ENCODE results near the gene SUGCT. TPM values are rescaled to one million over a fixed set of nuclear protein-coding genes. Genes with fewer than 3 reads are reported as not detected.

SUGCT gene
- total RNA-seq, 1 donor from 2014 or later, result 11.8 TPM

DNA sequence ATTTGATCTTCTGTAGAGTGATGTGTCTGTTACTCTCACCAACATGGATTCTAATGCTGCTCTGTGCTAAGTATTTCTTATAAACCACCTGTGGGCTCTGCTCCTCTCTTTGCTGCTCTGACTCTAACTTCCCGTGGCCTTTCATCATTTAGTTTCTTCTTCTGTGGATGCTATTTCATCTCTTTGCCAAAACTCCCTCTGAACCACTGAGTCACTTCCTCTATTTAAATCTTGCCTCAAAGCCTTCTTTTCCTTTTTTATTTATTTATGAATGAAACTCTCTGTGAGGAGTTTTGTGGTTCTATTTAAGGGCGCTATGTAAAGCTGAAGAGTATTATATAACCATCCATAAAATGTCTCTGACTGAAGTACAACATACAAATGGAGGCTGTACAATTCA is 538.5 kb downstream of the SUGCT start:
- DNase-seq (ENCODE audit: low read depth), result peak; percentile 3

DNA sequence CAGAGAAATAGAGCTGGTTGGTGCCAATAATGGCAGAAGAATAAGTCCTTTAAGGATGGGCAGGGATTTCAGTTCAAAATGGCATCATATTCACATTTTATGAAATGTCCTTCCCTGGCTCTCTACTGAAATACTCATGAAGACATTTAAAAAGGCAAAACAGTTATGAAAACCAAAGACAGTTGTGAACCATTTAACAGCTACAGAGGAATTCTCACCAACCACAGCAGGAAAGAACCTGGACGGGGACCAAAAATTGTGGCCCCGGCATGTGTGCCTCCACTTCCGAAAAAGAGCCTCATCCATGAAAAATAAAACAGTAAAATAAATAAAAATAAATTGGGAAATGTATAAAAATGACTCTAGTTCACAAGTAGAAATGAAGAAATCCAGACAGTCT is 539.5 kb downstream of the SUGCT start:
- no peak for DNase-seq (ENCODE audit: low read depth)

DNA sequence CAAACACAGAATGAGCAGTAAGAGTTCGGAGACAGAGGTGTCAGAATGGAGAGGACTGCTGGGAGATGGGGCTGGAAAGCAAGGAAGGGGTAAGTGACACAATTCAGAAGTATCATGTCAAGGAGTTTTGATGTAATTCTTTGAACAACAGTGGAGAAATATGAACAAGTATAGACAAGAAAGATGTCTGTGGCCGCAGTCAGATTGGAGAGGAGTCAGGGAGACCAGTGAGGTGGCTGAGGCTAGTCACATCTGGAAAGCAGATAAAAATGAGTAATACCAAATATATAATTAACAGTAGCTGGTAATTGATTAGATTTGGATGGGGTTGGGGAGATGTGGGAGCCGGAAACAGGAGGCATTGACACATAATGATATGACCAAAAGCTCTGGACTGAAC is 540.9 kb downstream of the SUGCT start:
- no peak for DNase-seq (ENCODE audit: low read depth)

DNA sequence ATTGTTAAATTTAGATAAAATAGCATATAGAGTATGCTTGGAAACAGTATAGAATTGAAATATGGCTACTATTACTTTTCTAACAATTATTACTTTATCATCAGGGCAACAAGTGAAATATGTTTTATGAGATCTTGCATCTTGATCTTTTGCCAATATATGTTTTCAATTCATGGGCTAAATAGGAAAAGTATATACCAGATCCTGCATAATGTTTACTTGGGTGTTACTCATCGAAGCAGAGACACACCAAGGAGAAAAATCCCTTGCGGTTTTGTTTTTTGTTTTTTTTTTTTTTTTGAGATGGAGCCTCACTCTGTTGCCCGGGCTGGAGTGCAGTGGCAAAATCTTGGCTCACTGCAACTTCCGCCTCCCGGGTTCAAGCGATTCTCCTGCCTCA is 541.4 kb downstream of the SUGCT start:
- DNase-seq (ENCODE audit: low read depth), result no peak

DNA sequence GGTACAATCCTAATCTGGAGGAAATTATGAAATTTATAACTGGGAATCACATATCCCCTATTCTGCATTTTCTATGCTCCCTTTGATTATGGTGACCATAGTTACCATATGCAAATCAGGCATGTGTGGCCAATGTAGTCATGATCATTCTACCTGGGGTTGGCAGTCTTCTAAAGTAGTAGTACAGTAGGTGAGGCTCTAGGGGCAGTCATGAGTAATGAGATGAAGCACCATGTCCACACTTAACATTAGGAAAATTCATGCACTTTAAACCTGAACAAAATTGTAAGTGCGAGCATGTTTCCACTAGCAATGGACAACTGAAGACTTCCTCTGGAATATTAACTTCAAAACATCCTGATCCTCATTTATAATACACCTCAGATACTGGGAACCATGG is 545.9 kb downstream of the SUGCT start:
- DNase-seq (ENCODE audit: low read depth), result peak; percentile 46

DNA sequence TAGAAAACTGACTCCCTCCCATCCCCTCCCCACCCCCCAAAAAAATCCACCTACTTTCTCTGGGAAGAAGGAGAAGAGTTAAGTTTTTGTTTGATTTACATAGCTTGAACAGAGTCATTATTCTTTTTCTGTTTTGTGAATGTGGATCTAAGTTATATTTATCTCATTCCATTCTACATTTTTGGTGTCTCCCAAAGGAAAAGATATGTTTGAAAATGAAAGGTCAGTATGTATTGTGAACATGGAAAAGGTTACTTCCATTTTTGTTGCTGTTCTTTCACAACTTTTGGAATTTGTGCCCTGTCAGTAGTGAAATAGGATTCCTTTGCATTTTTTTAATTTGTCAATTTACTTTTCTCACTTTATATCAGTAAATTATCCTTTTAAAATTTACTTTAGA is 547.9 kb downstream of the SUGCT start:
- no peak for DNase-seq (ENCODE audit: low read depth)

DNA sequence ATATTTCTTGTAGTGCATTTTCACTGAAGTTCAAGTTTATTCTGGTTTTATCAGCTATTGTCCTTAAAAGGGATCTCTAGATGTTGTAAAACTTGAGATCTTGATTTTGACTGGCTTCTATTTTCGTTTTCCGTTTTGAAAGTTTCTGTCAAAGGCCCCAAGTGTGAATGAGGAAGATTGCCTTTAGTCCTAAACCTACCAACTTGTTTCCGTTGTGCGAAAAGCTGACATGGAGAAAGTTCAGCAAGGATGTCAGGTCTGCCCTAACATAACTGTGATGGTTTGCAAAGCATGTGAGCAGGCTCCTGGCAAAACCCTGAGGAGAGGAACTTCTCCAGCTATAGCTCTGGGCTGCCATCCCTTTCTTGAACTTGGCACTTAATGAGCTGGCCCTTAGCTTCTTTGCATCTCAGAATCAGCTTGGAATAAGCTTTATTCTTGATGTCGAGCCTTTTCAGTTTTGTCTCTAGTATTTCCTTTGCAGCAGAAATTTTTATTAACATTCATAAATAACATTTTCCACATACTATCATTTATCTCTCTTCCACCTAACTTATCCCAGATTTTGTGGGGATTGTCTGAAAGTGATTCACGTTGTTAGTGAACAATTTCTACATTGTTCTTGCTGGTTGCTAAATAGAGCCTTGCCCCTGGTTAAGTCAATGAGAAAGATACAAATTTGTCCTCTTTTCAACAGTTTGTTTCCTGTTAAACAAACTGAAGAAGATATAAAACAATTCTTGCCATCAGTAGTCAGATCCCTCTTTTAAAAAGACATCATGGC is 559.4 kb downstream of the SUGCT start:
- DNase-seq (ENCODE audit: low read depth), result no peak

DNA sequence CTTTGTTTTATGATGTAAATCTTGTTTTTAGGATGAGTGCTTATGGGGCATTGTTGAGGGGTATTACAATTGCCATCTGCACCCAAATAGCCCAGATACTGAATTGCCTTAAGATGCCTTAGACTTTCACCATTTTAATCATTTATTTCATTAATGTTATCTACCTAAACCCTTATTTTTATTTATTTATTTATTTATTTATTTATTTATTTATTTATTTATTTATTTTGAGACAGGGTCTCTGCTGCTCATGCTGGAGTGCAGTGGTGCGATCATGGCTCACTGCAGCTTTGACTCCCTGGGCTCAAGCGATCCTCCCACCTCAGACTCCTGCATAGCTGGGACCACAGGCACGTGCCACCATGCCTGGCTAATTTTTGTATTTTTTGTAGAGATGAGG is 560.2 kb downstream of the SUGCT start:
- no peak for DNase-seq (ENCODE audit: low read depth)

DNA sequence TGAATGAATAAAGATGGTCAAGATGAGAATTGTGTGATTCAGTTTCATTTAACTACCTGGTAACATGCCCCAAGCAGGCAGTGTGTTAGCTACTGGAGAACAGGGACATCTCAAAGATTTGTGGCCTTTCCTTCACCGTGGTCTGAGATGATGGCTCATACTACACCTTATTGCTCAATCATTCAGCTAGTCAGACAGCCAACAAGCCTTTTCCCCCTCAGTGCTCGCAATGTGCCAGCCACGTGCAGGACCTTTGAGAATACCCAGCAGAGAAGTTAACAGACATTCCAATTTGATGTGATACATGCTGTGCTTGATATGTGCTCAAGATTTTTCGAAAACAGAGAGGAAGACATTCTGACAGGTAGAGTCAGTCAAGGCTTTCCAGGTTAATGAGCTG is 562.8 kb downstream of the SUGCT start:
- DNase-seq (ENCODE audit: low read depth), result peak; percentile 72

DNA sequence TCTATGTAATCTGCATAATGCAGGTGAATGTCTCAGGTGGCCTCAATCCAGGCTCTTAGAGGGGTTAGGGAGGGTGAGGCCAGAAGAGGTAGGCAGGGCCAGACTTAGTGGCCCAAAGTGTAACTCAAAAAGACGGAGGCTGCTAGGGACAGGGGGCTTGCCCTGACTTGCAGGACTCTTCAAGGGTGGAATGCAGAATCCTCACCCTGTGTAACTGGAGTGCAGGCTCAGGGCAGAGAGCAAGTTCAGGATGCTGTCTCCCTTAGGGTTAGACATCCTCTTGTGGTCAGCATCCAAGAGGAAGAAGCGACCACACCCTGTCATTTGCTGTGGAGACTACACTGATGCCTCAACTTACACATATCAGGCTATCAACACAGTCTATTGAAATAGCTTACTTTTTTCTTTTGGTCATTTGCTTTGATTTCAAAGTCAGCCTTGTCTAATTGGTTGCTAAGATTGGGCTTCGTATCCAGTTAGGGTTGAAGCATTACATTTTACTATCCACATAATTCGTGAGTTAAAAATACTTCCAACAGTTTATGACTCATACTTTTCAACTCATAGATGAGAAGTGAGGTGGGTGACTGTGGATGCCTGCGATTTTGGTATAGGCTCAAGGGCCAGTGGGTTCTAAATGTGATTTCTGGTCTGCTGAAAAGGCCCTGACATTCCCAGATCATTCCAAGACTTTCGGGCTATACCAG is 563.6 kb downstream of the SUGCT start:
- DNase-seq (ENCODE audit: low read depth), result no peak

DNA sequence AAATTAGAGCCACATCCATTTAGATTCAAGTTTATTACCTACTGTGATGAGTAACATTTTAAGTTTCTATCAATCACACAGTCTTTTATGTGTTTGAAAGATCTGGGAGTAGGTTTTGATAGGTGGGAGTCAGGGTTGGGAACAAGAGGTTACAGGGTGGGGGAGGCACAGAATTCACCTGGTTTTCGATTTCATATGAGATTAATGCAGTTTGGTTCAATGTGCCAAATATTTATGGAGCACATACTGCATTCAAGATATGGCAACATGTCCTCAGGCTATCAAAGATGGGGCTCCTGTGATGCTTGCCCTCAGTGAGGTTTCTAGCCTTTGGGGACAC is 564.1 kb downstream of the SUGCT start:
- DNase-seq (ENCODE audit: low read depth), result no peak

DNA sequence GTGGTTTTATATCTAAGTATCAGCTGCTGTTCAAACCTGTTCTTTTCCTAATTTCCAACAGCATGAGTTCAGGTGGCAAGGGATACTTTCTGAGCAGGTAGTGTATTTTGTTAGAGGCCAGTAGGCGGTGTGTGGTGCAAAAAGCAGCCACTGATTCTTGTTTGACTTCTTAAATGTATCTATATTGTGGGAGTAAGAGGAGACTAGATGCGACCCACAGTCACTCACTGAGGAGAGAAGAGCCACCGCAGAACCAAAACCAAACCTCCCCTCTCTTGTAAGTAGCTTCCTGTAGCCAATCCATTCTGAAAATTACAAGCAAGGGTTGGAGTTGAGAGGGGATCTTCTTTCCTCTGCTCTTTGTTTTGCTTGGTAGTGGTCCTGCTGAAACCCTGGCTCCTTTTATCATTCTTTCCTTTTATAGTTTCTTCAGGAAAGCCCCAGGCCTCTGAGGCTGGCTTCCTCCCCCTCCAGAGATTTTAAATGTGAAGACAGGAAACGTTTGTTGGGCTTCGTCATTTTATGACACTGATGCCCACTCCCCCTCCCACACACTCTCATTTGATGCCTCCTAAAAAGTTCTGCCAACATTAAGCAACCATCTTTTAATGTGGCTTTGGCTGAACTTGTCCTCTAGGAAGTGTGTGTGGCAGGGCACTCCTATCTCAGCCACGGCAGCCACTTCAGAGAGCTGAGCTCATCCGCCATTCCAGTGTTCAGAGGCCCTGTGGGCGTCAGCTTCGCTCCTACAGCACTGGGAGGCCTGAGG is 566.0 kb downstream of the SUGCT start:
- no peak for DNase-seq (ENCODE audit: low read depth)

DNA sequence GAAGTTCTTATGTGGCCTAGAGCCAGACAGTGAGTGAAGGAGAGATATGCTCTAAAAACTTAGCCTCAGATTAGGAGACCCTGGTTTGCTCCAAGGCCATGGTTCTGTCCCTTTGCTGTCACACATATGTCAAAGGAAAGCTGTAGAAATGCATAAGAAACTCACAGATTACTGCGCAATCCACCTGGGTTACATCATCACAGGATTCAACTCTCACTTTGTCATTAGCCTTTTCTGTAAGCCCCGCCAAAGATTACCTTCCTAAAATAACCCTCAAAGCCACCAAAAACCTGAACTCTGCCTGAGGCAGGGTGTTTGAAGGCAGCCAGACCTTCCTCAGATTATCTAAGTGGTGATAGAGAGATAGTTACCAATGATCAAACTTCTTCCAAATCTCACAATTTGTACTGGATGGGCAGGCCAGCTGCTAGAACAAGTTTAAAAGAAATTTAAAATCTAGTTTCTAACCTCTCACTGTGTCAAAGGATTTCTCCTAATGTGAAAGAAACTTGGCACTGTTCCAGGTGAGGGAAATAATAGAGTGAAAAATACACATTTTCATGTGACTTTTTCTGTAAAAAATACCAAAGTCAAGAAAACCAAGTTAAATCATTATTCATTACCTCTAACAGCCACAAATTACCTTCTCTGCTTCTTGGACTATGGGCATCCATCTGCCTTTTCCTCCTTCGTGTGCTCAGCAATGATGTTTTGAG is 567.2 kb downstream of the SUGCT start:
- no peak for DNase-seq (ENCODE audit: low read depth)

DNA sequence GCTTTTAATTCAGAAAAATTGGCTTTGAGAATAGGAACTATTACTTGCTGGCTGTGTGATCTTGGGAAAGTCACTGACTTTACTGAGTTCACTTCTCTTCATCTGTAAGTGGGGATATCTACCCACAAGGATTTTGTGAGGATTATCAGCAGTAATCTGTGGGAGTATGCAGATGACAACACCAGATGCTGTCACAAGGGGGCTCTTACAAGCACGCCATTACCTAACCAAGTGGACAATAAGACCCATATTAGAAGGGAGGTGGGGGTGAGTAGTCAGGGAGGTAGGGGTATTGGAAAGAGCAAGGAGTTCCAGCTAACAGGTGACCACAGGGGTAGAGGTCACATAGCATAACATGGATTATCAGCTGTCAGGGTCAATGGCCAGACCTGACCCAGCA is 569.4 kb downstream of the SUGCT start:
- DNase-seq (ENCODE audit: low read depth), result no peak

DNA sequence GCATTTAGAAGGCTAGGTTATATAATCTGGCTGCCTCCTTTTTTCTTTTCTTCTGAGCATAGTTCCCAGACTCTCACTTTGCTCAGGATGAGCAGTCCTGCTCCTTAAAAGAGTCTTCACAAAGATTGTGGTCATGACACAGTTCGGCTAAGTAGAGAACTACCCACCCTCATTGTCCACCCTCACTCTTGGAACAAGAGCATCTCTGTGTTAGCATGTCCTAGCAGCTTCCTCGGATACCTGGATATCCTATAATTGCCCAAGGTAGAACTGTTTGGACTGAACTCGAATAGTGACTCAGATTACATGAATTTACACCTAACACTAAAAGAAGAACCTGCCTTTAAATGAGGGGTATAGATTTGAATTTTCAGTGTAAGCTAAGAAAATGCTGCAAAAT is 572.0 kb downstream of the SUGCT start:
- no peak for DNase-seq (ENCODE audit: low read depth)

DNA sequence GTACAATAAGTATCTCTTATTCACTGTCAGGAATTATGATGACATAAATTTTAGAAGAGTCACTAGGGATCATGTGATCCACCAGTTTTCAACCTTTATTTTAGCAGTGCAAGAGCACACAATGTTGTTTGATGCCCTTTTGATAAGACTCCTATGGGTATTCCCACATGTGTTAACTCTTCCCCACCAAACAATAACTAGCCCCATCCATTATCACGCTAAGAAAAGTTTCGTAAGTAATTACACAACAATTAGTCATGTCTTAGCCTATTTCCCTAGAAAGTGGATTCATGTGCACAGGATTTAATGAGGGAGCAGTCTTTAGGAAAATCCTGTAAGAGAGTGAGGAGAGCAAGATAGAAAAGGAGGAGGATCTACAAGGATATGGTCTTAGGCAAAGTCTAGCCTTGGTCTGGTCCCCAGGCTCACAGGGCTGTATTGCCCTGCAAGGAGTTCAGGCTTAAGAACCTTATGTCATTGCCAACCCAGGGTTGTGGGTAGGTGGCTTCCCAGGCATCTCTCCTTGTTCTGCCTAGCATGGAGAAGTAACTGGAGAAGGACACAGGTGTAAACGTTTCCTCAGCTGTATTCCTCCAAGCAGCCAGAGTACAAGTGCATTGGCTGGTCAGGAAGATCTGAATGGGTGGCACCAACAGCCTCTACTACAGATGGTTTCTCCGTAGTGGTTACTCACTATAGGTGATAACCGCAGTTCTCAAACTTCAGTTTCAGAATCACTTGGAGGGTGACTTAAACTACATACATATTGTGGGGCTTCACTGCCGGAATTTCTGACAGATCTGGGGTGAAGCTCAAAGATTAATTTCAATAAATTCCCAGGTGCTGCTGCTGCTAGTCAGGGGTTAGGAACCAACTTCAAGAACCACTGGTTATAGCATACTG is 574.5 kb downstream of the SUGCT start:
- peak; percentile 53 for DNase-seq (ENCODE audit: low read depth)

DNA sequence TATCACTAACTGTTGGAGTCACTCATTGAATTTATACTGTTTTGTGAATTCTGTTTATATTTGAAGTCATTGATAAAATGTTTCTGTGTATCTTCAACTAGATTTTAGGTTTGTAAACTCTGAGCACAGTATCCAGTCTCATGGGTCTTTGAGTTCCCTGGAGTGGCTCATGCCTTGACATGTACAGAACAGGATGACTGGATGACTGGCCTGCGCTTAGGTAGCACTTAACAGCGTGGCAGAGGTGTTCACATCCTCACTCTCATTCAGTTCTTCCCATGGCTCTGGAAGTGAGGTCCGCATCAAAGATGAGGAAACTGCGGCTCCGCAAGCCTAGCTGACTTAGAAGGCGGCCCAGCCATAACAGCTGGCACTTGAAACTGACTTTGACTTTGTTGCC is 576.9 kb downstream of the SUGCT start:
- DNase-seq (ENCODE audit: low read depth), result no peak

DNA sequence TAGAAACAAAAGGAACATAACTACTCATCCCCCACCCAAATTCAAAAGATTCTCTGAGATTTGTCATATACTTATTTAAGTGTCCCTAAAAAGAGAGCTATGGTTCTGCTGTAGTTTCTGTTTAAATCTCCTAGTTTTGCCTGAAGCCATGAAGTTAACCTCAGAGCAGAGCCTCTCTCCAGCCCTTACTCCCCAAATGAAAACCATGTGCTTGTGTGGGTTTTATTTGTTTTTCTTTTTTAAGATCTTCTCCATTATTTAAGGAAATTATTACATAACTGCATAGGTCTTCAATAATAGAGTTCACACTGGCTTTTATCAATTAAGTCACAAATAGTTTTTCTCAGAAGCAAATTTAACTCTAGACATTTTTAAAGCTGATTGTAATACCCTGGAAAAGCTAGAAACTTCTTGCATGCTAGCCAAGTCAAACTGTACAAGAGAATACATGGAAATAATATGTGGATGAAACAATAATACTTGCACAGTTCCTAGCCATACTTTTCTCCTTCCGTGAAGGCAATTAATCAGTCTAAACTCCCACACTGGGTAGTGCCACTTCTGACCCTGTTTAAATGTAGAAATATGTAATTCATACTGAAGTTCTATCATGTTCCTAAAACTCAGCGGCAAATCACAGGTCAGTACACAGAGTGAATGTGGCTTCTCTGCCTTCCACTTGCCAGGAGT is 579.7 kb downstream of the SUGCT start:
- DNase-seq (ENCODE audit: low read depth), result no peak

DNA sequence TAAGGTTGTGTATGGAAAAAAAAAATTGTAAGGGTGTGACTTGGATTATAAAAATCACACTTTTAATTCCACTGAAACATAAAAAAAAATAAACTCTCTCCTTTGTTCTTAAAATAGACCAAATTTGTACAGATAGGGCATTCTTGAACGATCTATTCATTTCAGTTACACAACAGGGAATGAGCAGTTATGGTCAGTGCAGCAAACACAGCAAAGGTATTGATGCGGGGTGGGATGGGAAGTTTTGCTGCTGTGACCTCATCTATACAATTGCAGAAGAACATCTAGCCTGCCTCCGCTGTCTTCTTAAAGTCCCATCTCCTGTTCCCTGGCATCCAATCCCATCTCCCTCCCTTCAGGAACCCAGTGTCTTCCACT is 580.2 kb downstream of the SUGCT start:
- DNase-seq (ENCODE audit: low read depth), result no peak

DNA sequence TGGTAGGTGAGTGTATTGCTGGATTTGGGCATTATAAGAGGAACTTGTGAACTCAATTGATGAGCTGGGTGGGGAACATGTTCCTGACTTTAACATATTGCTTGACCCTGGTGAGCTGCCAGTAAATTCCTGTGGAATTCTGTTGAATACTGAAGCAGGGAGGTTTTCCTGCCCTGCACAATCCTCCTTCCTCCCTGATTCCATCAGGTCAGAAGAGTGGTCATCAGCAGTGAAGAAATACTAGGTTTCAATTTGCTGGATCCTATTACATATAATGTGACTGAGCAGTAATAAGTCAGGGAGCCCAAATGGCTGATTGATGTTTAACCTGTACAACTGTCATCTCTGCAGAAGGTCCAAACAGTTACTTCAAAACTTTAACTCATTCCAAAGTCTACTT is 581.2 kb downstream of the SUGCT start:
- DNase-seq (ENCODE audit: low read depth), result peak; percentile 53

DNA sequence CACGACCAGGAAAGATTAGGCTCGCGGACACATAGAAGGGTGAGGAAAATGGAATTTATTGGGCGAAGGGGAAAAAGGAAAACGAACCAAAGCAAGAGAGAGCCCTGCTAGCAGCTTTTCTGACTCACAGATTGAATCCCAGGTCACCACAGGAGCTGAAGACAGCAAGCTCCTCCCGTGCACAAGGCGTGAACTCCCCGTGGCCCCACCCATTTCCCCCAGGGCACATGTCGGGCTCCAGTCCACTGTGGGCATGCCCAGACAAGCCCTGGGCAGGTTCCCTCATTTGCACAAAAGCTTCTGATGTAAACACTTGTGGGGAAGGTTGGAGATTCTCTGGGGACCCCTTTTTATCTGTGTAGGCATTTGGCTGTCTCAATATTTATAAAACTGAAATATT is 582.4 kb downstream of the SUGCT start:
- DNase-seq (ENCODE audit: low read depth), result peak; percentile 87
